ENCODE data around the gene ZNF804A.

ZNF804A gene

GRCh38 chr2:184611361-184612085, 13.2 kb downstream of the ZNF804A start:
- DNase-seq (ENCODE audit: low read depth) = no peak

GRCh38 chr2:184620367-184620766, 22.0 kb downstream of the ZNF804A start:
- no peak for DNase-seq (ENCODE audit: low read depth)

GRCh38 chr2:184624311-184624710, 26.0 kb downstream of the ZNF804A start:
- DNase-seq (ENCODE audit: low read depth) = no peak

- DNase-seq (ENCODE audit: low read depth) = no peak
Observed at GRCh38 chr2:184628051-184628450, 29.7 kb downstream of the ZNF804A start.

GRCh38 chr2:184633726-184634125, 35.4 kb downstream of the ZNF804A start:
- DNase-seq (ENCODE audit: low read depth) = no peak

GRCh38 chr2:184637781-184638180, 39.5 kb downstream of the ZNF804A start:
- no peak for DNase-seq (ENCODE audit: low read depth)

GRCh38 chr2:184644685-184645084, 46.4 kb downstream of the ZNF804A start:
- DNase-seq (ENCODE audit: low read depth) = no peak

GRCh38 chr2:184646177-184646576, 47.8 kb downstream of the ZNF804A start:
- DNase-seq (ENCODE audit: low read depth) = no peak

GRCh38 chr2:184646593-184646992, 48.3 kb downstream of the ZNF804A start:
- DNase-seq (ENCODE audit: low read depth) = no peak

GRCh38 chr2:184654945-184655344, 56.6 kb downstream of the ZNF804A start:
- DNase-seq (ENCODE audit: low read depth) = no peak

- DNase-seq (ENCODE audit: low read depth) = no peak
Observed at GRCh38 chr2:184677171-184677570, 78.8 kb downstream of the ZNF804A start.

GRCh38 chr2:184679219-184680018, 81.1 kb downstream of the ZNF804A start:
- DNase-seq (ENCODE audit: low read depth) = no peak

- no peak for DNase-seq (ENCODE audit: low read depth)
Observed at GRCh38 chr2:184680825-184681224, 82.5 kb downstream of the ZNF804A start.

- no peak for DNase-seq (ENCODE audit: low read depth)
Observed at GRCh38 chr2:184681642-184682321, 83.5 kb downstream of the ZNF804A start.

- no peak for DNase-seq (ENCODE audit: low read depth)
Observed at GRCh38 chr2:184683911-184684310, 85.6 kb downstream of the ZNF804A start.

- no peak for DNase-seq (ENCODE audit: low read depth)
Observed at GRCh38 chr2:184685999-184686841, 87.9 kb downstream of the ZNF804A start.

- no peak for DNase-seq (ENCODE audit: low read depth)
Observed at GRCh38 chr2:184689638-184690037, 91.3 kb downstream of the ZNF804A start.

GRCh38 chr2:184692141-184692734, 93.9 kb downstream of the ZNF804A start:
- no peak for DNase-seq (ENCODE audit: low read depth)

- no peak for DNase-seq (ENCODE audit: low read depth)
Observed at GRCh38 chr2:184696644-184697043, 98.3 kb downstream of the ZNF804A start.

- DNase-seq (ENCODE audit: low read depth) = no peak
Observed at GRCh38 chr2:184698476-184698875, 100.1 kb downstream of the ZNF804A start.

- no peak for DNase-seq (ENCODE audit: low read depth)
Observed at GRCh38 chr2:184721881-184722280, 123.6 kb downstream of the ZNF804A start.

- no peak for DNase-seq (ENCODE audit: low read depth)
Observed at GRCh38 chr2:184727813-184728212, 129.5 kb downstream of the ZNF804A start.
